HT-29 (cell line): ENCODE results near the gene RAB11FIP4. TPM values are rescaled to one million over a fixed set of nuclear protein-coding genes. Genes with fewer than 3 reads are reported as not detected.

Source experiments
- DNase-seq: peaks from one replicate; pipeline ENCODE4 v3.0.0-alpha.2; 2015; ENCODE audit warnings: low spot score
- total RNA-seq: library from RNA; depleted of rRNA; stranded (reverse); fragments of >200 nt; shearing (Covaris generic); gene quantifications from 2 replicates; pipeline ENCODE4 v1.2.3, GENCODE V29; 2014

RAB11FIP4 gene
- total RNA-seq, 1 experiment from 2014 or later, result 59.5 TPM

DNA sequence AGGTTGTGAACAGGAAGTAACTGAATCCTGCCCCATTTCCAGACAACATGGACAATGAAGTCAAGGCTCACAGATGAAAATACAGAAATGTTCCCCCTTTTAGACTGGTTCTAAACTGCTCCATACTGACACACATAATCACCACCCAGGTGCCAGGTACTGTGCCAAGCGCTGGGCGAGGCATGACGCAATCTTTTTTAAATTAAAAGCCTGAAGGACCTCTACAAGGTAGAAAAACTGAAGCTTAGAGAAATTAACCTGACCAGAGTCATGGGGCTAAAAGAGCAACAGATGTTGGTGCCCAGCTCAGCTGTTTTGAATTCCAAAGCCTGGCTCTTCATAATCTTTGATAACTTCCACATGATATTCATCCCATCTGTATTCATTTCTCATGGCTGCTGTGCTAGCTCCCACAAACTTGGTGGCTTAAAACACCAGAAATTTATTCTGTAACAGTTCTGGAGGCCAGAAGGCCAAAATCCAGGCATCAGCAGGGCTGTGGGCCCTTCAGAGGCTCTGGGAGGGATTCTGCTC, 4.9 kb upstream of the RAB11FIP4 start:
- no peak for DNase-seq

DNA sequence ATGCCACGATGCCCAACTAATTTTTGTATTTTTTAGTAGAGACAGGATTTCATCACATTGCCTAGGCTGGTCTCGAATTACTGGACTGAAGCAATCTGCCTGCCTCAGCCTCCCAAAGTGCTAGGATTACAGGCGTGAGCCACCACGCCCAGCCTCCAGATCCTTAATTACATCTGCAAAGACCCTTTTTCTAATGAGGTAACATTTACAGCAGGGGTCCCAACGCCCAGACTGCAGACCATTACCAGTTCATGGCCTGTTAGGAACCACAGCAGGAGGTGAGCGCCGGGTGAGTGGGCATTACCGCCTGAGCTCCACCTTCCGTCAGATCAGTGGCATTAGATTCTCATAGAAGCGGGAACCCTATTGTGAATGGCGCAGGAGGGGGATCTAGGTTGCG, 4.0 kb upstream of the RAB11FIP4 start:
- no peak for DNase-seq

DNA sequence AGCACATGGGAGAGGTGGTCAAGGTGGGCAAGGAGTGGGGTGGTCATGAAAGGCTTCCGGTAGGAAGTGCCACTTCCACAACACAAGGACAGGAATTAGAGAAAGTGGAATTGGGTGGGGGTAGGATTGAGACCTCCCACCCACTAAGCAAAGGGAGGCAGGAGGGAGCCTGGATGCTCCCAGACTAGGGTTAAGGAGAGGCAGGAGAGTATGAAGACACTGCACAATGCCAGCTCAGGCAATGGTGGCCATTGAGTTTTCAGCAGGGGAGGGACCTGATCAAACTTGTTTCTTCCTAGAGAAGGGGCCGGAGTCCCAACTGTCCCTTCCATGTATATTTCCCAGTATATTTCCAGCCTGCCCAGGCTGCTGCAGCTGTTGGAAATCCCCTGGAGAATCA, 3.1 kb upstream of the RAB11FIP4 start:
- no peak for DNase-seq

DNA sequence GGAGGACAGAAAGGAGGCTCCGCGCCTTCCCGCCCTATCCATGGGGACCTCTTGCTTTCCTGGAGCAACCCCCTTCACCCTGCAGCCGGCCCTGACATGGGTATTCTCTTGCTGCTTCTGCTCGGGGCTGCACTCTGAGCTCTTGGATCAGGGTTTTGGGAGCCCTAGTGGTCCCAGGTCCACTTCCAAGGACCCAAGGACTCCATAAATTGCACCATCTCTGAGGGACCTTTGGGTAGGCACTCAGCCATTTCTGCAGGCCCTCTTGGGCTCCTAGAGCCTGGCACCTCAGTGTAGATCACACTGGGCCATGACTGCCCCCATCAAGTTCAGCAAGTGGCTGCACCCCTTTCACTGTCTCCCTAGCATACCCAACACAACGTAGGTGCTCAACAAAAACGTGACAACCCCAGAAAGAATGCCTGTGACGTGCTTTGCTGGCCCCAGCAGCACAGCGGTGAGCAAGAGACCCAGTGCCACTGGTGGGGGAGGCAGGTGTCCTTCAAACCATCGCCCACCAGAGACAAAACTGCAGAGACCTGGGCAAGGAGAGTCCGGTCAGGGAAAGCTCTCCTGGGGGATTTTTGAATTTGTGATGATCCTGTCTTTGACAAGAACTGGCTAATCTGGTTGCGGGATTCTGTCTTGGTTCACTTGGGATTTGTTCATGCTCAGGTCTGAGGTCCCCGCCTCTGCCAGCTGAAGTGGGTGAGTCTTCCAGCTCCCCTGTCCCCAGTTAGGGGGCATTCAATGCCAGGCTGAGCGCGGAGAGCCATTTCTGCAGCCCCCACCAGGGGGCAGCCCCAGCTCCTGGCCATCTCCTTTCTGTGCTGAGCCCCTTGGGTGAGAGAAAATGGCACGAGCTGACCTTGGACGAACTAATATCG, 2.5 kb upstream of the RAB11FIP4 start:
- DNase-seq, result peak; percentile 63

DNA sequence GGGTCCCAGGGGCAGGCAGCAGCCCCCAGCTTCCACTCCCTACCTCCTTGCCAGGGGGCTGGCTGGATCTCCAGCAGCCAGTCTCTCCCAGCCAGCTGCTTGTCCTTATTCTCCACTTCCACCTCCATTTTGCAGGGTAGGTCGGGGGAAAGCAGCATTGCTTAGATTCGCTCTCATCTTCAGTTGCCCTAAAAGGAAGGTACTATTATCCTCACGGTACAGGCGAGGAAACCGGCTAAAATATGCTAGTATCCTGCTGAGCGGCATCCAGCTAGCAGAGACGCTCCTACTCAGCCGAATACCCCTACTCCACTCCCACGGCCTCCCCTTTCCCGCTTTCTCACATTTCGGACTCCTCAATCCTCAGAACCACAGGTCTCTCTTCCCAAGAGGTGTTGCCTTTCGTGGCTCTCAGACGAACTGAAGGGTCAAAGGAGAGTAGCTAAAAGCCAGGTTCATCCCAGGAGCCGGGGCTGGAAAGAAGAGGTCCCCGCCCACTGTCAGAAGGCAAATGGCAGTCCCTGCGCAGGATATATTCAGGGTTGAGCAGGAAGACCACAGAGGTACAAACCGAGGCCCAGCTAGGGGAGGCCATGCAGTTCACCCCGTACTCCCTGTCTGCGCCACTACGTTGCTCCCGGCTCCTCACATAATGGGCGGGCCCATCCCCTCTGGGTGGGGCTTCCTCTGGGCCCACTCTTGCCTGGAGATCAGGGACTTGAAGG, 1.7 kb upstream of the RAB11FIP4 start:
- no peak for DNase-seq

DNA sequence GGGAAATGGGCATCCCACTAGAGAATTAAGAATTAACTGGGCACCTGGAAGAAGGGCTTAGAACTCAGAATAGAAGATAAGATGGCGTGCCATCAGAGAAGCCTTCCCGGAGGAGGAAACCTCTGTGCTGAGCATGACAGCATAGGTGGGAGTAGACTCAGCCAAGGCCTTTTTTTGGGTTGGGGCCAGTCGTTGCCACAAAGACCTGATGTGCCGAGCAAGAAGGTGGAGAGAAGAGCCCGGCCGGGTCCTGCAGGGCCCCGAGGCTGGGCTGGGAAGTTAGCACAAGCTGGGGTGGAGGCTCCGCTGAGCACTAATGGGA, 1.1 kb upstream of the RAB11FIP4 start:
- no peak for DNase-seq

DNA sequence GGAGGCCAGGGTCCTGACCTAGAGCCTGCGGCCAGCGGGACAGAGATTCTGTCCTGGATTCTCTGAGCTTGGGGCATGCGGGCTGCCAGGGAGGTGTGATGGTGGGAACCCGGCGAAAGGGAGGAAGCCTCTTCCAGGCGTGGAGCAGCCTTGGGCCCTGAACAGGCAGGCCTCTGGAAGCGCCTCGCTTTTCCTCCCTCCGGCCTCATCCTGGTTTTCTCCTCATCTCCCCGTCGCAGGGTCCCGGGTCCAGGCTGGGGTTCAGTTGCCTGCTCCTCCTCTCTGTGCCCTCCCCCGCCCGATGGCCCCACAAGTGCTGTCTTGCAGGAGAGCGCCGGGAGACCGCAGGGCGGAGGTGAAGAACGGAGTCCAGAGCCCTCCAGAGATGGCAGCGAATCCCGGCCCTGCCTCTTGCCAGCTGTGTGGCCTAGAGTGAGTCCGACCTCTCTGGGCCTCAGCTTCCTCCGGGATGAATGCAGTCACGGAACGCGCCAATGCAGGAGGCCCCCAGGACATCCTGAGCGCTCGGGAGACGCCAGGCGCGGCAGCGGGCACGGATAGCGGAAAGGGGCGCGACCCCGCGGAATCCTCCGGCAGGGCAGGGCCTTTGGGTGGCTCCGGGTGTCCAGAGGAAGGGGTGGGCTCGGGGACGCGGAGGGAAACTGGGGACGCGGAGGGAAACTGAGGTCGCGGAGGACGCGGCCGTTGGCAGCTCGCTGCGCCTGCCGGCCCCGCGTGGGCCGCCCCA, 553 bp upstream of the RAB11FIP4 start:
- no peak for DNase-seq

DNA sequence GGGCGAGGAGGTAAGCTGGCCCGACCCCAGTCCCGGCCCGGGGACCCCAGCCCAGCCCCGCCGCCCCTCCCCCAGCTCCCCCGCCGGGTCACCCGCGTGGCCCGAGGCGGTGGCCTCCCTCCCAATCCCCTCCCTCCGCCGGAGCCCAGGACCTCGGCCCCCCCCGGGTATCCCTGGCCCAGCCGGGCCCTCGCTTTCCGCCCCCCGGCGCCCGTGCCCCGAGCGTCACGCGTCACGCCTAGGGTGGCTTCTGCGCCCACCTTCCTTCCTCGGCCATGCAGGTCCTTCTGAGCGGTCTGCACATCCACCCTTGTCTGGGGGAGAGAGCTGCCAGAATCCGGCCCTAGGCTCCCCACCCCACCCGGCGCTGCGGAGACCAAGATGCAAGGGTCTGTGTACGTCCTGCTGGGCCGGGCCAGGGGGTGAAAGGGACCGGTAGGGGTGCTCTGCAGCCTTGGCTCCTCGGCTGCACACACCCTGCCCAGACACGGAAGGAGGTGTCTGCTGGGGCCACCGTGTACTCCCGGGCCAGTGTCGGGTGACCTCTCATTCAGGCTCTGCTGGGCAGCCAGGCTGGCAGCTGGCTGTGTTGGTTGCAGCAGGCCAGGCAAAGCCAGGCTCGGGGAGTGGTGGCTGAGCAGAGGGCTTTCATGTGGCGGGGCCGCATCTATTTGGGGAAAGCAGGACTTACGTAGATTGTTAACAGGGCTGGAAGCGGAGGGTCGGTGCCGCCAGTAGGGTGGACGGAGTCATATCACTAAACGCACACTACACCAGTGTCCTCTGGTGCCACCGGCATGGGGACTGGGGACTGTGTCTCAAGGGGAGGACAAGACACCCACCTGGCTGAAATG, 754 bp downstream of the RAB11FIP4 start:
- DNase-seq, result no peak

DNA sequence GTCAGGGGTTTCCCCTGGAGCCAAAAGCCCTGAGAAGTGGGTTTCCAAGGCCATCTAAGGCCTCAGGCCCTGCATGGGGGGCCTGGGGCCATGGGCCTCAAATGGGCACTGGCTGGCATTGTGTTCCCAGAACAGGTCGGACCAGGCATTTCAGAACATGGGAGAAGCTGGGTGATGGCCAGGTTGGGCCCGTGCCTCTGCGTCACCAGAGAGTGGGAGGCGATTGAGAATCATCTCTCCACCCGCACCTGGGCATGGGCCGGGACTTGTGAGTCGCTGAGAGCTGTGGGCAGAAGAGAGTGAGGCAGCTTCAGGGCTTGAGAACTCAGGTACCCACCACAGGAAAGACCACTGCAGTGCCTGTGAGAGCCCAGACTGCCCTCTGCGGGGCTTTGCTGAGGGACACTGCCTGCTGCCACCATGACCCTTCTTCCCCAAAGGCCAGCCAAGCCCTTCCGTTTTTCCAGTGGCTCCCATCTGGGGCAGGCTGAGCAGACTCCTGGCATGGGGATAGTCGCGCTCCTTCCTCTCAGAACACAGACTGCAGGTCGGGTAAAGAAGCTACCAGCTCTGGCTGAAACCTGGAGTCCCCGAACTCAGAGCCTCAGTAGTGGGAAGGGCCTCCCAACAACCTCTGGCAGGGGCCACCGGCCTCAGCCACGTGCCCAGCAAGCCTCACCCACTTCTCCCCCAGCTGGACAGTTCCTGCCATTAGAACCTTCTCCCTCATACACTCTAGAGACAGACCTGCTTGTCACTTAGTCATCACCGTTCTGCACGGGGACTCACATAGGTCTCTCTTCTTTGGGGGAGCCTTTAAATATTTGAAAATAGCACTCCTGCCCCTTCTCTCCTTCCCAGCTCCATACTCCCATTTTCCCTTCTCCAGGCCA, 1.6 kb downstream of the RAB11FIP4 start:
- DNase-seq, result no peak

DNA sequence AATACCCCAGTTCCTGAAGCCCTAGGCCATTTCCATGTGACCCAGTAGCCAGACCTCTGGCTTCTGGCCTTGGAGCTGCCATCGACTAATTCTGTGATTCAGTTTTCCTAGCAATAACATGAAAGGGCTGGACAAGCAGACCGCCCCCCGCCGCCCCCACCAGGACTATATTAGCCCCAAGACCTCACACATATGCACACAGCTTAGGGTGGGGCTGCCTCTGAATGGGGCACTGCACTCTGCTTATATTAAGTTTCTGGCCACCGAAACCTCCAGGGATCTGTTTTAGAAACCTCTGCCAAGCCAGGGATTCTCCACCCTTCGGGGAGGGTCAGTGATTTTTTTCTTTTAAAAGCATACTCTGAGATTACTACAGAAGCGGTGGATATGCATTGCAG, 2.3 kb downstream of the RAB11FIP4 start:
- DNase-seq, result no peak

DNA sequence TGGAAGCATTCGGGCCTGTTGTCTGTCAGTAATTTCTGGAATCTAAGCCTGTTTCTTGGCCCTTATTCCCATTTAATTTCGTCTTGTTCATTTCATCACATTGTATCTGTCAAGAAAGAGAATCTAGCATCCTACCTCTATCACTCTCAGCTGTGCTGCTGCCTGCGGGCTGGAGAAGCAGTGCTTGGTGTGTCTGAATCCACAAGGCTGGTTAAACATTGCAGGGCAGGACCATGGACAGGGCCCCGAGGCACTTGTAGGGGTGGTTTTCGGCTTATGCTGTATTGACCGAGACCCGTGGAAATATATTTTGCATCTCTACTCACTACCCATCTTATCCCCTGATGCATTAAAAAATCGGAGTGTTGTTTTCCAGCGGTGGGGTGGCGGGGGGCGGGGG, 3.1 kb downstream of the RAB11FIP4 start:
- peak; percentile 53 for DNase-seq

DNA sequence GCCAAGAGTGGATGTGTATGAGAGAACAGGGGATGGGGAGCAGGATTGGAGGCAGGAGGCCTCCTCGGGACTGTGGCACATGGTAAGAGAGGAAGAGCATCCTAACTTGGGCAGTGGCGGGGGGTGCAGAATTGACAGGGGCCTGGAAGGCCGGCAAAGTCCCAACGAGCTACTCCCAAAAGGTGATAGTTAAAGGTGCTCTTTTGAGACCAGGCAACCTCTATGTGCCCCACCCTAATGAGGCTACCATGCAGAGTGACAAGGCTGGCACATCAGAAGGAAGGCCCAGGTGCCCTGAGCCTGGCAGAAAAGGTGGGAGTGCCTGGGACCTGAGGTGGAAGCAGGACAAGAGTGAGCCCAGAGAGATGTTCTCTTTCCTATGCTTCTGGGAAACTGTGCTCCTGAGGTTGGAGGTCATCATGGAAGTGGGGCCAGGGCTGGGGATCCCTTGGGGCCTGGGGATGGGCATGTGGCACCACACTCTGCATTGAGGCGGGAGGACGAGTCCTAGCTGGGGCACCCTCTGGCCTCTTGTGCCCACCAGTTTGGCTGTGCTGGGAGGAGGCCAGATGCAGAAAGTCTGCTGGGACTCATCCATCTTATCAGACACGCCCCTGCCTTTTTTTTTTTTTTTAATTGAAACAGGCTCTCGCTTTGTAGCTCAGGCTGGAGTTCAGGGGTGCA, 5.9 kb downstream of the RAB11FIP4 start:
- DNase-seq, result no peak

DNA sequence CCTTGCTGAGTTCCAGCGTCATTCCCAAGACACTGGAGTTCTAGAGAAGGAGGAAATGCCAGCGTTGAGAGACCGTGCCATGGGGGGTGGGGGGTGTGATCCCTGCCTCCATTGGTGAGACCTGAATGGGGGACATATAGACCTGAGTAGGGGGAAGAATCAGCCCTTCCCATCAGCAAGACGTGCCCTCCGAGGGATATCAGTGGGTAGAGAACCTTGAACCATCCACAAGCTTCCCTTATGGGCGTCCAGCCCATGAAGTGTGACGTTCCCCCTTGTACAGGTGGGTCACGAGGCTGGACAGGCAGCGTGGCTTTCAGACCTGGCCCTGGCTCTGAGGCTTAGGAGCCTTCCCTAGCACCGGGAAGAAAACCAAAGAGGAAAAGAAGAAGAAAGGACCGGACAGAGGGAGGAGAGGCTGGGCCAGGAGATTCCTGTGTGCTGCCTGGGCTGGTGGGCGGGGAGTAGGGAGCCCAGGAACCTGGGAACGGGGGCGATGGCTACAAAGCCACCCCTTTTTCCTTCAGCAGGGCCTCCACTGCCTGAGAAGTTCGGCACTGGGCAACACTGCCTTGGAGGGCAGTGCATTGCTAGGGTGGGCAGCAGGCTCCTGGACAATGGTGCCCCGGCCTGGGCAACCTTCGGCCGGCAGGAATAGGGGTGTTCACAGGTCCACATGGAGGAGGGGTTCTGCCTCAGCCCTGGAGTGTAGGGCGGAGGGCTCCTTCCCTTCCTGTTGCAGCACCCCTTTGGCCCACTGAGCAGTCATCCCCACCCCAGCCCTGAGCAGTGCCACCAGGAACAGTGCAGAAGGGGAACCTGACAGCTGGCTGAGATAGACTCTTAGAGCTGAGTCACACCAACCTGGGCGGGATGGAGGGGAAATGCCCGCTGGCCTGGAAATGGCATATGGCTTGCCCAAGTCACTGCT, 7.2 kb downstream of the RAB11FIP4 start:
- DNase-seq, result no peak

DNA sequence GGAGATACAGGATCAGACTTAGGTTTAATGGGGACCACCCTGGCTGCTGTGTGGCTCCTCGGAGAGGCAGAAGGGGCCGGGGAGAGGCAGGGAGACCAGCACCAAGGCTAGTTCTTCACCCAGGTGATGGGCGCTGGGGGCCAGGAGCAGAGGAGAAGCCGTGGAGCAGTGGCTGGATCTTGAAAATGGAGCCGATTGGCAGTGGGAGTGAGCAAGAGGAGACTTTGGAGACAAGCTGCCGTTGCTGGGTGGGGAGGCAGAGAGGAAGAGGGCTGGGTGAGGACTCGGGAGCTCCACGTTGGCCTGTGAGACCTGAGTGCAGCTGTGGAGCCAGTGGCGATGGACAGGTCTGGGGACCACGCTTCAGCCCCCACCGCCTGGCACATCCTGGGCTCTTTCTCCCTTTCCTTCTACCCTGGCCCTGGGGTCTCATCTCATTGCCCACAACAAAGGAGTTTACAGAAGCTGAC, 9.0 kb downstream of the RAB11FIP4 start:
- no peak for DNase-seq

DNA sequence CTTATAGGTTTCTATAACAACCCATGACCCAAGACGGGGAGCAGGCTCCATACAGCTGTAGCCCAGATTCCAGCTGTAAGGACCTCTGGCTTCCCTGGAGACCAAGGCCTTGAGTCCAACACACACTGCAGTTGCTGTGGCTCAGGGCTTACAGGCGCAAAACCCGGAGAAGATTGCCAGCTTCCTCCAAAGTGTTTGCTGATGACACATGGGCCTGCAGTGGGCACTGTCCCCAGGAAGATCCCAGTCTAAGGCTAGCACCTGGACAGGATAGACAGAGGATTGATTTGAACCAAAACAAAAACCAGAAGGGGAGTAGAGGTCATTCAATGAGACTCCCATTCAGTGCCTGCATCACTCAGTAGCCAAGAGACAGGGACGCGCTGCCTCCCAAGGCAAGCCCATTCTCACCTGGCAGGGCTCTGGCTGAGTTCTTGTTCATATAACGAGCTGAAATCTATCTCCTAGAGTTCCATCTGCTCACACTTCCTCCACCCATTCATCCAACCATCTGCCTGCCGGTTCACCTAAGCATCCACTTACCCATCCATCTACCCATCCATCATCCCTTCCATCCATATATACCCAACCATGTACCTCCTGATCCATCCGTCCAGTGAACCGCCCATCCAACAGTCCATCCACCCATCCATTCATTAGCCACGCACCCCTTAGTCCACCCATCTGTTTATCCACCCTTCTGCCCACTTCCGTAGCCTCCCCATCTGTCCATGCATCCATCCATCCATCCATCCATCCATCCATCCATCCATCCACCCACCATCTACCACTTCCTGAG, 10.2 kb downstream of the RAB11FIP4 start:
- no peak for DNase-seq

DNA sequence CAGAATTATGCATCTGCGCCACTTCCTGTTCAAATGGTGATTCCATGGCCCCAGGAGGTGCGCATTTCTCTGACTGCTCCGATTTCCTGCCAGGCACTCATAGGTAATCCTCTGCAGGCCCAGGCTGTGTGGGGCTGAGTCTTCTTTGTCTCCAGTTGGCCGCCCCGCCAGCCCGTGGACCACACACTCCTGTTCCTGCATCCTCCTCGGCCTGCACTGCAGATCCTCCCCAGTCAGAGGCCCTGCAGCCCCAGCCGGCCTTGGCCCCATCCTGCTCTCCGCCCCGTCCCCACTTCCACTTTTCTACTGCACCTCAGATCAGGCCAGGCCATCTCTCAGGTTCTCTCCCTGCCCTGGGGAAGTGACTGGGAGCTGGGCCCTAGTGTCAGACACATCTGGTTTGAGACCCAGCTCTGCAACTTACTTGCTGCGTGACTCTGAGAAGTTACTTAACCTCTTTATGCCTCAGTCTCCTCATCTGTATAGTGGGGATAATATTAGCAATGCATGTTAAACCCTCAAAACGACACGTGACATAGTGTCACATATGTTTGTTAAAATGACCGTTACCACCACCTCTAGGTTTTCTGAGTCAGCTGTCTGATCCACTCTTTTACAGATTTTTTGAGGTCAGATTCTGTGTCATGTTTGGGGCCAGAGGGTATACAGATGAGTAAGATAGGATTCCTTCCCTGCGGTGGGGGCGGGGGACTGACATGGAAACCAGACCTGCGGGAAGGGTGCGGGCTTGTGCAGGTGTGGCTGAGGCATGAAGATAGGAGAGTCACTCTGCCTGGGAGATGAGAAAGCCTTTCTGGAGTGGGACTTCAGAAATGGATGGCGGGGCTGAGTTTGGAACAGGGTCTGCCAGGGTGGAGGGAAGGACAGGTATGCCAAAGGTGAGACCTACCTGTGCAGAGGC, 12.8 kb downstream of the RAB11FIP4 start:
- no peak for DNase-seq
